Osteoblast (primary cell): ENCODE results near the gene STRN3. TPM values are rescaled to one million over a fixed set of nuclear protein-coding genes. Genes with fewer than 3 reads are reported as not detected.

Experiments
- DNase-seq: peaks from one replicate; pipeline ENCODE4 v3.0.0; 2011; ENCODE audit warnings: low spot score, mixed read lengths; ENCODE audit not compliant: insufficient read length; ENCODE audit errors: missing footprints
- H2AFZ ChIP-seq: 2 replicates; pipeline ENCODE4 v1.6.0; 2011; ENCODE audit warnings: mild to moderate bottlenecking, low read length
- H3K27ac ChIP-seq: 2 replicates; pipeline ENCODE4 v1.5.1; 2011; ENCODE audit warnings: mild to moderate bottlenecking, low read depth, low read length, moderate library complexity
- H3K27me3 ChIP-seq: 2 replicates; pipeline ENCODE4 v1.6.0; 2012; ENCODE audit warnings: mild to moderate bottlenecking, control low read depth, inconsistent platforms, low read length, moderate library complexity; ENCODE audit not compliant: insufficient read depth
- H3K36me3 ChIP-seq: 2 replicates; pipeline ENCODE4 v1.5.1; 2011; ENCODE audit warnings: mild to moderate bottlenecking, low read length, control low read depth, moderate library complexity; ENCODE audit not compliant: insufficient read depth
- H3K4me1 ChIP-seq: 2 replicates; pipeline ENCODE4 v1.5.1; 2011; ENCODE audit warnings: mild to moderate bottlenecking, low read length, control low read depth, moderate library complexity; ENCODE audit not compliant: insufficient read depth
- H3K4me2 ChIP-seq: 2 replicates; pipeline ENCODE4 v1.6.0; 2011; ENCODE audit warnings: mild to moderate bottlenecking, low read length; ENCODE audit not compliant: insufficient read depth
- H3K4me3 ChIP-seq: fragments of 200-600 bp; sonication (generic); 3 replicates; pipeline ENCODE4 v1.5.1; 2012; ENCODE audit warnings: mild to moderate bottlenecking, low read length, inconsistent platforms; ENCODE audit not compliant: insufficient read depth
- H3K79me2 ChIP-seq: 2 replicates; pipeline ENCODE4 v1.6.0; 2012; ENCODE audit warnings: mild to moderate bottlenecking, low read length, control low read depth, inconsistent platforms; ENCODE audit not compliant: insufficient read depth
- H3K9me3 ChIP-seq: 2 replicates; pipeline ENCODE4 v1.5.1; 2011; ENCODE audit warnings: low read depth, low read length, control low read depth
- H4K20me1 ChIP-seq: 2 replicates; pipeline ENCODE4 v1.6.0; 2012; ENCODE audit warnings: mild to moderate bottlenecking, low read length, control low read depth; ENCODE audit not compliant: insufficient read depth
- CTCF ChIP-seq: IDR thresholded peaks from 2 replicates; pipeline ENCODE4 v1.5.1; 2011; ENCODE audit warnings: mild to moderate bottlenecking, low read depth, low read length, moderate library complexity; ENCODE audit errors: extremely low read depth
- total RNA-seq: library from RNA; depleted of rRNA; stranded (reverse); fragments of >200 nt; gene quantifications from 2 replicates; pipeline ENCODE4 v1.2.3, GENCODE V29; 2012

Gene STRN3
- total RNA-seq, 1 donor, result 55.7 TPM

GRCh38 chr14:30928462-30928861, 97.7 kb downstream of the STRN3 start:
- H3K9me3 ChIP-seq, result no peaks in the 10 kb centered on the region
- H3K36me3 ChIP-seq, result peaks cover 9% of the 10 kb centered on the region
- H3K27me3 ChIP-seq, result no peaks in the 10 kb centered on the region
- no peak for DNase-seq
- H3K79me2 ChIP-seq, result peaks cover 7% of the 10 kb centered on the region
- no peak overlapping the region for H3K27ac ChIP-seq
- no peaks in the 10 kb centered on the region for H3K4me1 ChIP-seq
- H4K20me1 ChIP-seq, result no peaks in the 10 kb centered on the region
- no peak overlapping the region for H3K4me2 ChIP-seq
- no peak overlapping the region for H2AFZ ChIP-seq
- H3K4me3 ChIP-seq, result no peak overlapping the region
- no peak for TF ChIP-seq CTCF

- no peak for TF ChIP-seq CTCF
- DNase-seq, result no peak
- H3K4me3 ChIP-seq, result no peak overlapping the region
- H3K27me3 ChIP-seq, result no peaks in the 10 kb centered on the region
- H3K36me3 ChIP-seq, result peaks cover 9% of the 10 kb centered on the region
- no peaks in the 10 kb centered on the region for H3K9me3 ChIP-seq
- H3K27ac ChIP-seq, result no peak overlapping the region
- H3K4me2 ChIP-seq, result no peak overlapping the region
- peaks cover 8% of the 10 kb centered on the region for H3K79me2 ChIP-seq
- no peaks in the 10 kb centered on the region for H3K4me1 ChIP-seq
- no peaks in the 10 kb centered on the region for H4K20me1 ChIP-seq
- no peak overlapping the region for H2AFZ ChIP-seq
Measured at GRCh38 chr14:30925254-30925653, 100.9 kb downstream of the STRN3 start.

- Histone ChIP-seq H3K27me3 (no peaks in the 10 kb centered on the region), H3K4me1 (no peaks in the 10 kb centered on the region), H4K20me1 (no peaks in the 10 kb centered on the region), H2AFZ (no peak overlapping the region), H3K4me2 (no peak overlapping the region), H3K27ac (no peak overlapping the region), H3K36me3 (peaks cover 10% of the 10 kb centered on the region), H3K79me2 (peaks cover 16% of the 10 kb centered on the region), H3K9me3 (no peaks in the 10 kb centered on the region), H3K4me3 (no peak overlapping the region)
- TF ChIP-seq CTCF, result no peak
- no peak for DNase-seq
Measured at GRCh38 chr14:30921788-30922187, 104.4 kb downstream of the STRN3 start.

- no peak overlapping the region for H3K4me3 ChIP-seq
- no peak for DNase-seq
Measured at GRCh38 chr14:30921305-30921704, 104.9 kb downstream of the STRN3 start.

More at GRCh38 chr14:30921305-30921704, 104.9 kb downstream of the STRN3 start:
- TF ChIP-seq CTCF, result no peak
- Histone ChIP-seq H3K4me2 (no peak overlapping the region), H2AFZ (no peak overlapping the region), H4K20me1 (no peaks in the 10 kb centered on the region), H3K36me3 (peaks cover 9% of the 10 kb centered on the region), H3K79me2 (peaks cover 16% of the 10 kb centered on the region), H3K27ac (no peak overlapping the region), H3K4me1 (no peaks in the 10 kb centered on the region), H3K9me3 (no peaks in the 10 kb centered on the region), H3K27me3 (no peaks in the 10 kb centered on the region)
